HCT116 (cell line): ENCODE data around the gene FGF1.

Experiments
- CEBPB ChIP-seq: IDR thresholded peaks from 2 replicates; pipeline ENCODE4 v1.6.1; 2012; ENCODE audit warnings: low read depth
- EZH2 ChIP-seq: fragments of 200-600 bp; sonication (generic); IDR thresholded peaks from 2 replicates; pipeline ENCODE4 v1.6.1; 2017; ENCODE audit warnings: antibody characterized with exemption, mixed run types
- MAX ChIP-seq: IDR thresholded peaks from 2 replicates; pipeline ENCODE4 v1.6.1; 2012
- POLR2A ChIP-seq: IDR thresholded peaks from 2 replicates; pipeline ENCODE4 v1.7.0; 2011; ENCODE audit warnings: borderline replicate concordance; ENCODE audit not compliant: insufficient read depth, insufficient read length; ENCODE audit errors: extremely low read depth
- POLR2AphosphoS5 ChIP-seq: IDR thresholded peaks from 2 replicates; pipeline ENCODE4 v1.6.1; 2011; ENCODE audit warnings: mild to moderate bottlenecking, low read depth, low read length, moderate library complexity
- RAD21 ChIP-seq: IDR thresholded peaks from 2 replicates; pipeline ENCODE4 v1.6.1; 2012; ENCODE audit warnings: low read depth, mild to moderate bottlenecking
- SP1 ChIP-seq: IDR thresholded peaks from 2 replicates; pipeline ENCODE4 v1.6.1; 2012; ENCODE audit warnings: low read depth
- ZFX ChIP-seq: fragments of 450-650 bp; IDR thresholded peaks from 2 replicates; pipeline ENCODE4 v1.6.1; 2017
- TF ChIP-seq, protein P1 (sequence below), 3 experiments: fragments of 200-600 bp in 1 of 3; sonication (generic) in 1 of 3; IDR thresholded peaks in 2 of 3; conservative IDR thresholded peaks in 1 of 3; 2 replicates each; pipeline ENCODE4 v1.5.1; 2012 to 2017; ENCODE audit warnings: low read depth in 2 of 3, low read length in 2 of 3, antibody characterized with exemption in 1 of 3, borderline replicate concordance in 1 of 3, control low read depth in 1 of 3, mild to moderate bottlenecking in 1 of 3, mixed read lengths in 1 of 3, mixed run types in 1 of 3, moderate library complexity in 1 of 3; ENCODE audit not compliant: insufficient read depth in 1 of 3
- TF ChIP-seq, protein P2 (sequence below): IDR thresholded peaks from 2 replicates; pipeline ENCODE4 v1.6.1; 2011; ENCODE audit warnings: mild to moderate bottlenecking, low read length, moderate library complexity; ENCODE audit not compliant: insufficient replicate concordance; ENCODE audit errors: extremely low read depth

- TF ChIP-seq EZH2 (no peak), POLR2A (no peak), SP1 (peak; percentile 21; the same call in 1 of the 2 replicates), POLR2AphosphoS5 (no peak), ZFX (no peak), MAX (no peak), RAD21 (no peak), CEBPB (peak; percentile 92)
- TF ChIP-seq, protein P1, sequence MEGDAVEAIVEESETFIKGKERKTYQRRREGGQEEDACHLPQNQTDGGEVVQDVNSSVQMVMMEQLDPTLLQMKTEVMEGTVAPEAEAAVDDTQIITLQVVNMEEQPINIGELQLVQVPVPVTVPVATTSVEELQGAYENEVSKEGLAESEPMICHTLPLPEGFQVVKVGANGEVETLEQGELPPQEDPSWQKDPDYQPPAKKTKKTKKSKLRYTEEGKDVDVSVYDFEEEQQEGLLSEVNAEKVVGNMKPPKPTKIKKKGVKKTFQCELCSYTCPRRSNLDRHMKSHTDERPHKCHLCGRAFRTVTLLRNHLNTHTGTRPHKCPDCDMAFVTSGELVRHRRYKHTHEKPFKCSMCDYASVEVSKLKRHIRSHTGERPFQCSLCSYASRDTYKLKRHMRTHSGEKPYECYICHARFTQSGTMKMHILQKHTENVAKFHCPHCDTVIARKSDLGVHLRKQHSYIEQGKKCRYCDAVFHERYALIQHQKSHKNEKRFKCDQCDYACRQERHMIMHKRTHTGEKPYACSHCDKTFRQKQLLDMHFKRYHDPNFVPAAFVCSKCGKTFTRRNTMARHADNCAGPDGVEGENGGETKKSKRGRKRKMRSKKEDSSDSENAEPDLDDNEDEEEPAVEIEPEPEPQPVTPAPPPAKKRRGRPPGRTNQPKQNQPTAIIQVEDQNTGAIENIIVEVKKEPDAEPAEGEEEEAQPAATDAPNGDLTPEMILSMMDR (IDR thresholded peaks at IDR 0.05 in 2 of 3, conservative IDR thresholded peaks at IDR 0.05 in 1 of 3; ENCODE audit: borderline replicate concordance in 1 of 3, insufficient read depth in 1 of 3, low read depth in 2 of 3, low read length in 2 of 3): no peak
- TF ChIP-seq, protein P2, sequence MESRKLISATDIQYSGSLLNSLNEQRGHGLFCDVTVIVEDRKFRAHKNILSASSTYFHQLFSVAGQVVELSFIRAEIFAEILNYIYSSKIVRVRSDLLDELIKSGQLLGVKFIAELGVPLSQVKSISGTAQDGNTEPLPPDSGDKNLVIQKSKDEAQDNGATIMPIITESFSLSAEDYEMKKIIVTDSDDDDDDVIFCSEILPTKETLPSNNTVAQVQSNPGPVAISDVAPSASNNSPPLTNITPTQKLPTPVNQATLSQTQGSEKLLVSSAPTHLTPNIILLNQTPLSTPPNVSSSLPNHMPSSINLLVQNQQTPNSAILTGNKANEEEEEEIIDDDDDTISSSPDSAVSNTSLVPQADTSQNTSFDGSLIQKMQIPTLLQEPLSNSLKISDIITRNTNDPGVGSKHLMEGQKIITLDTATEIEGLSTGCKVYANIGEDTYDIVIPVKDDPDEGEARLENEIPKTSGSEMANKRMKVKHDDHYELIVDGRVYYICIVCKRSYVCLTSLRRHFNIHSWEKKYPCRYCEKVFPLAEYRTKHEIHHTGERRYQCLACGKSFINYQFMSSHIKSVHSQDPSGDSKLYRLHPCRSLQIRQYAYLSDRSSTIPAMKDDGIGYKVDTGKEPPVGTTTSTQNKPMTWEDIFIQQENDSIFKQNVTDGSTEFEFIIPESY: no peak
Observed at GRCh38 chr5:142726188-142726731, 40.4 kb upstream of the FGF1 start.
